Activated naive CD8-positive, alpha-beta T cell (primary cell): ENCODE results near the gene YWHAQ.
A peak's percentile ranks its signal among the peaks of the same experiment; 100 is the strongest.
"Not testable (repeated sequence)": the region's sequence is repeated elsewhere in the genome, so short reads cannot be mapped to it uniquely, and the experiment has no call there.

ENCODE experiments used
- H3K27ac Mint-ChIP-seq: one replicate; pipeline ENCODE4 v1.8.0; 2021; ENCODE audit warnings: mixed read lengths
- H3K27me3 Mint-ChIP-seq: one replicate; pipeline ENCODE4 v1.8.0; 2021; ENCODE audit warnings: mixed read lengths
- H3K36me3 Mint-ChIP-seq: one replicate; pipeline ENCODE4 v1.8.0; 2021; ENCODE audit warnings: mixed read lengths
- H3K4me1 Mint-ChIP-seq: one replicate; pipeline ENCODE4 v1.8.0; 2021; ENCODE audit warnings: low read depth, mixed read lengths
- H3K4me3 Mint-ChIP-seq: one replicate; pipeline ENCODE4 v1.8.0; 2021; ENCODE audit warnings: mild to moderate bottlenecking, mixed read lengths
- H3K9me3 Mint-ChIP-seq: one replicate; pipeline ENCODE4 v1.8.0; 2021; ENCODE audit warnings: low read depth, mixed read lengths

YWHAQ gene

GRCh38 chr2:9629222-9630116 lies 1.3 kb downstream of the YWHAQ start:
- no peaks in the 10 kb centered on the region for H3K9me3 Mint-ChIP-seq

GRCh38 chr2:9627310-9627709 lies 3.5 kb downstream of the YWHAQ start:
- peaks cover 40% of the 10 kb centered on the region for H3K36me3 Mint-ChIP-seq
- peak overlapping the region; percentile 97 for H3K4me3 Mint-ChIP-seq
- H3K27me3 Mint-ChIP-seq, result no peaks in the 10 kb centered on the region
- no peaks in the 10 kb centered on the region for H3K9me3 Mint-ChIP-seq
- peak overlapping the region; percentile 67 for H3K27ac Mint-ChIP-seq
- peaks cover 67% of the 10 kb centered on the region for H3K4me1 Mint-ChIP-seq

More at GRCh38 chr2:9629222-9630116, 1.3 kb downstream of the YWHAQ start:
- Mint-ChIP-seq H3K4me1 (peaks cover 53% of the 10 kb centered on the region), H3K4me3 (peak overlapping the region; percentile 97), H3K27ac (peak overlapping the region; percentile 91), H3K27me3 (no peaks in the 10 kb centered on the region), H3K36me3 (peaks cover 33% of the 10 kb centered on the region)

GRCh38 chr2:9623151-9623550 lies 7.6 kb downstream of the YWHAQ start:
- Mint-ChIP-seq H3K27ac (peak overlapping the region; percentile 34), H3K4me1 (peaks cover 85% of the 10 kb centered on the region), H3K36me3 (peaks cover 44% of the 10 kb centered on the region), H3K9me3 (no peaks in the 10 kb centered on the region), H3K4me3 (no peak overlapping the region), H3K27me3 (no peaks in the 10 kb centered on the region)

- not testable (repeated sequence) for H3K4me3 Mint-ChIP-seq, H3K9me3 Mint-ChIP-seq, H3K27me3 Mint-ChIP-seq
- Mint-ChIP-seq H3K27ac (peak overlapping the region; percentile 12), H3K4me1 (peaks cover 83% of the 10 kb centered on the region), H3K36me3 (peaks cover 30% of the 10 kb centered on the region)
These were observed 9.1 kb downstream of the YWHAQ start for GRCh38 chr2:9621655-9622054.

GRCh38 chr2:9618410-9618809 lies 12.4 kb downstream of the YWHAQ start:
- Mint-ChIP-seq H3K27ac (peak overlapping the region; percentile 88), H3K9me3 (no peaks in the 10 kb centered on the region), H3K4me1 (peaks cover 94% of the 10 kb centered on the region), H3K4me3 (peak overlapping the region; percentile 75), H3K27me3 (no peaks in the 10 kb centered on the region), H3K36me3 (peaks cover 25% of the 10 kb centered on the region)

GRCh38 chr2:9617749-9618148 lies 13.0 kb downstream of the YWHAQ start:
- Mint-ChIP-seq H3K9me3 (no peaks in the 10 kb centered on the region), H3K36me3 (peaks cover 23% of the 10 kb centered on the region), H3K27ac (peak overlapping the region; percentile 76), H3K27me3 (no peaks in the 10 kb centered on the region), H3K4me3 (peak overlapping the region; percentile 67), H3K4me1 (peaks cover 95% of the 10 kb centered on the region)

GRCh38 chr2:9617296-9617695 lies 13.5 kb downstream of the YWHAQ start:
- H3K4me3 Mint-ChIP-seq, result peak overlapping the region; percentile 67
- peaks cover 95% of the 10 kb centered on the region for H3K4me1 Mint-ChIP-seq
- H3K36me3 Mint-ChIP-seq, result peaks cover 22% of the 10 kb centered on the region
- peak overlapping the region; percentile 76 for H3K27ac Mint-ChIP-seq
- H3K27me3 Mint-ChIP-seq, result no peaks in the 10 kb centered on the region
- H3K9me3 Mint-ChIP-seq, result no peaks in the 10 kb centered on the region

GRCh38 chr2:9614562-9614961 lies 16.2 kb downstream of the YWHAQ start:
- H3K4me1 Mint-ChIP-seq, result peaks cover 92% of the 10 kb centered on the region
- peak overlapping the region; percentile 6 for H3K27ac Mint-ChIP-seq
- H3K4me3 Mint-ChIP-seq, result no peak overlapping the region
- H3K27me3 Mint-ChIP-seq, result no peaks in the 10 kb centered on the region
- no peaks in the 10 kb centered on the region for H3K9me3 Mint-ChIP-seq
- peaks cover 25% of the 10 kb centered on the region for H3K36me3 Mint-ChIP-seq

GRCh38 chr2:9613291-9613690 lies 17.5 kb downstream of the YWHAQ start:
- no peaks in the 10 kb centered on the region for H3K9me3 Mint-ChIP-seq
- no peak overlapping the region for H3K27ac Mint-ChIP-seq
- H3K4me1 Mint-ChIP-seq, result peaks cover 92% of the 10 kb centered on the region
- peaks cover 24% of the 10 kb centered on the region for H3K36me3 Mint-ChIP-seq
- H3K4me3 Mint-ChIP-seq, result no peak overlapping the region
- H3K27me3 Mint-ChIP-seq, result no peaks in the 10 kb centered on the region

- peaks cover 89% of the 10 kb centered on the region for H3K4me1 Mint-ChIP-seq
- peak overlapping the region; percentile 89 for H3K27ac Mint-ChIP-seq
- not testable (repeated sequence) for H3K9me3 Mint-ChIP-seq, H3K4me3 Mint-ChIP-seq, H3K27me3 Mint-ChIP-seq
- peaks cover 26% of the 10 kb centered on the region for H3K36me3 Mint-ChIP-seq
These were observed 19.3 kb downstream of the YWHAQ start for GRCh38 chr2:9611549-9611912.

GRCh38 chr2:9610781-9611548 lies 19.8 kb downstream of the YWHAQ start:
- H3K36me3 Mint-ChIP-seq, result peaks cover 22% of the 10 kb centered on the region
- peak overlapping the region; percentile 89 for H3K27ac Mint-ChIP-seq
- peak overlapping the region; percentile 50 for H3K4me3 Mint-ChIP-seq

GRCh38 chr2:9608491-9608890 lies 22.3 kb downstream of the YWHAQ start:
- H3K27me3 Mint-ChIP-seq, H3K9me3 Mint-ChIP-seq: not testable (repeated sequence)
- peak overlapping the region; percentile 95 for H3K27ac Mint-ChIP-seq
- peaks cover 80% of the 10 kb centered on the region for H3K4me1 Mint-ChIP-seq
- peak overlapping the region; percentile 85 for H3K4me3 Mint-ChIP-seq
- peaks cover 16% of the 10 kb centered on the region for H3K36me3 Mint-ChIP-seq

More at GRCh38 chr2:9610781-9611548, 19.8 kb downstream of the YWHAQ start:
- Mint-ChIP-seq H3K27me3 (no peaks in the 10 kb centered on the region), H3K9me3 (no peaks in the 10 kb centered on the region), H3K4me1 (peaks cover 87% of the 10 kb centered on the region)

GRCh38 chr2:9602412-9602811 lies 28.4 kb downstream of the YWHAQ start:
- Mint-ChIP-seq H3K27me3 (no peaks in the 10 kb centered on the region), H3K4me1 (peaks cover 49% of the 10 kb centered on the region), H3K27ac (no peak overlapping the region), H3K4me3 (no peak overlapping the region), H3K9me3 (peaks cover 9% of the 10 kb centered on the region), H3K36me3 (peaks cover 24% of the 10 kb centered on the region)

- H3K27me3 Mint-ChIP-seq, result no peaks in the 10 kb centered on the region
- H3K36me3 Mint-ChIP-seq, result peaks cover 25% of the 10 kb centered on the region
- H3K4me1 Mint-ChIP-seq, result peaks cover 52% of the 10 kb centered on the region
- no peak overlapping the region for H3K4me3 Mint-ChIP-seq
- peaks cover 9% of the 10 kb centered on the region for H3K9me3 Mint-ChIP-seq
- H3K27ac Mint-ChIP-seq, result no peak overlapping the region
These were observed 29.4 kb downstream of the YWHAQ start for GRCh38 chr2:9601397-9601796.

GRCh38 chr2:9599430-9599829 lies 31.4 kb downstream of the YWHAQ start:
- Mint-ChIP-seq H3K36me3 (peaks cover 25% of the 10 kb centered on the region), H3K4me1 (peaks cover 54% of the 10 kb centered on the region), H3K4me3 (no peak overlapping the region), H3K27ac (peak overlapping the region; percentile 4), H3K9me3 (peaks cover 9% of the 10 kb centered on the region), H3K27me3 (no peaks in the 10 kb centered on the region)
